WTC11 (cell line): ENCODE data around the gene SERBP1.

ENCODE experiments used
- ETV6 ChIP-seq: sonication (generic); formaldehyde crosslinking; IDR thresholded peaks from 2 replicates; pipeline ENCODE4 v1.8.1; 2022; ENCODE audit warnings: mild to moderate bottlenecking, missing genetic modification reagents
- ZNF138 ChIP-seq: sonication (generic); formaldehyde crosslinking; conservative IDR thresholded peaks from 2 replicates; pipeline ENCODE4 v1.8.1; 2022; ENCODE audit warnings: mild to moderate bottlenecking, moderate library complexity, missing genetic modification reagents
- TF ChIP-seq, protein P1 (sequence below): fragments of 200-600 bp; IDR thresholded peaks from 2 replicates; pipeline ENCODE4 v1.8.0; 2022; ENCODE audit warnings: antibody characterized with exemption

DNA sequence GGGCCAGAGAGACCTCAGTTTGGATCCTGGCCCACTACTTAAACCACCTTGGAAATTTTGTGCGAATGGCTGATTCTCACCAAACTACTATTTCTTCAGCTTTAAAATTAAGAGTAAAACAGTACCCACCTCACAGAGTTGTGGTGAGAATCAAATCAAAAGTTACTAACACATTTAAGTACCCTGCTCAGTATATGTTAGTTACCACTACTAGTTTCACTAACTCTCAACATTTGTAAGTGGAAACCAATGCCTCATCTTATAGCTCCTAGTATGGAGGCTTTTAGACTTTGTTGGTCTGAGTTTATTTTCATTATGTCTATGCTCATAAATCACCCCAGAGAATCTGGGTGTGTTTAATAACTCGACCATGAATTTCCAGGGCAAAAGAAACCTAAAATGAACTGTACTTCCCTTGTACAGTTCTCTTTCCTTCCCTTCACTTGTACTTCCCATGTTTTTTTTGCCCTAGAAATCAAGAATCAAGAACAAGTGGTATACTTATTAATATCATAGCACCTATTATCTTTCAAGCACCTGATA is 11.6 kb upstream of the SERBP1 start:
- TF ChIP-seq ZNF138 (CRISPR knock-in tag), result no peak
- TF ChIP-seq, protein P1, sequence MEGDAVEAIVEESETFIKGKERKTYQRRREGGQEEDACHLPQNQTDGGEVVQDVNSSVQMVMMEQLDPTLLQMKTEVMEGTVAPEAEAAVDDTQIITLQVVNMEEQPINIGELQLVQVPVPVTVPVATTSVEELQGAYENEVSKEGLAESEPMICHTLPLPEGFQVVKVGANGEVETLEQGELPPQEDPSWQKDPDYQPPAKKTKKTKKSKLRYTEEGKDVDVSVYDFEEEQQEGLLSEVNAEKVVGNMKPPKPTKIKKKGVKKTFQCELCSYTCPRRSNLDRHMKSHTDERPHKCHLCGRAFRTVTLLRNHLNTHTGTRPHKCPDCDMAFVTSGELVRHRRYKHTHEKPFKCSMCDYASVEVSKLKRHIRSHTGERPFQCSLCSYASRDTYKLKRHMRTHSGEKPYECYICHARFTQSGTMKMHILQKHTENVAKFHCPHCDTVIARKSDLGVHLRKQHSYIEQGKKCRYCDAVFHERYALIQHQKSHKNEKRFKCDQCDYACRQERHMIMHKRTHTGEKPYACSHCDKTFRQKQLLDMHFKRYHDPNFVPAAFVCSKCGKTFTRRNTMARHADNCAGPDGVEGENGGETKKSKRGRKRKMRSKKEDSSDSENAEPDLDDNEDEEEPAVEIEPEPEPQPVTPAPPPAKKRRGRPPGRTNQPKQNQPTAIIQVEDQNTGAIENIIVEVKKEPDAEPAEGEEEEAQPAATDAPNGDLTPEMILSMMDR, result no peak
- no peak for TF ChIP-seq ETV6 (CRISPR knock-in tag)
